GM12874 (cell line): ENCODE measurements around the gene TSSK6.

Experiments used
- CTCF ChIP-seq: IDR thresholded peaks from 2 replicates; pipeline ENCODE4 v1.5.1; 2011; ENCODE audit warnings: low read depth, mild to moderate bottlenecking, control low read depth, low read length, moderate library complexity; ENCODE audit not compliant: insufficient read depth

Gene TSSK6

DNA sequence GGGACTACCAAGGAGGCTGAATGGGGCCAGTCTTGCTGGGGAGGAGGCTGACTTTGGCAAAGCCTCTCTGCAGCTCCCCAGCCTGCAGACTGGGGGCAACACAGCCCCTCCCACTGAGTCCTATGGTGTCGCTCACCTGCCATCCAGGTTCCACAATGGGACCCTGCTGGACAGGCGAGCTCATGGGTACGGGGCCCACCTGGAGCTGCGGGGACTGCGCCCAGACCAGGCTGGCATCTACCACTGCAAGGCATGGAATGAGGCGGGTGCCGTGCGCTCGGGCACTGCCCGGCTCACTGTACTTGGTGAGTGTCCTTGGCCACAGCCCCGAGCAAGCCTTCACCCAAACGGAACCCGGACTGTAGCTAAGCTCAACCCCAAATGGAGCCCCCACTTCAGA is 27.8 kb upstream of the TSSK6 start:
- no peak for TF ChIP-seq CTCF

- no peak for TF ChIP-seq CTCF
Observed at GRCh38 chr19:19542507-19542906, 27.2 kb upstream of the TSSK6 start.

GRCh38 chr19:19541616-19542015 is 26.3 kb upstream of the TSSK6 start:
- no peak for TF ChIP-seq CTCF

GRCh38 chr19:19540715-19541515 is 25.6 kb upstream of the TSSK6 start:
- no peak for TF ChIP-seq CTCF

GRCh38 chr19:19540064-19540714 is 24.8 kb upstream of the TSSK6 start:
- no peak for TF ChIP-seq CTCF

DNA sequence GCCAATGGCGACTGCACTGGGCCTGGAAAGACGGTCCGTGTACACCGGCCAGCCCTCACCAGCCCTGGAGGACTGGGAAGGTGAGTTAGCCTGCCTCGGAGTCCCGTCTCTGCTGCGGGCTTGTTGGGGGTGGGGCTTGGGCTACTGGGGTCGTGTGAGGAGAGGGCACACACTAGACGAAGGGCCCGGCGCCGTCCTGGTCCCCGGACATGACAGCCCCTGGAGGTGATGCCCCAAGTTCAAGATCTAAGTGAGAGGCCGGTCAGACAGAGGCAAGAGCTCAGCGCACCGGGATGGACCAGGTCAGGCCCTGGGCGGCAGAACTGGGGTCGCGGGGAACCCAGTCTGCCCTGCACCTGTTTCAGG is 24.3 kb upstream of the TSSK6 start:
- no peak for TF ChIP-seq CTCF

DNA sequence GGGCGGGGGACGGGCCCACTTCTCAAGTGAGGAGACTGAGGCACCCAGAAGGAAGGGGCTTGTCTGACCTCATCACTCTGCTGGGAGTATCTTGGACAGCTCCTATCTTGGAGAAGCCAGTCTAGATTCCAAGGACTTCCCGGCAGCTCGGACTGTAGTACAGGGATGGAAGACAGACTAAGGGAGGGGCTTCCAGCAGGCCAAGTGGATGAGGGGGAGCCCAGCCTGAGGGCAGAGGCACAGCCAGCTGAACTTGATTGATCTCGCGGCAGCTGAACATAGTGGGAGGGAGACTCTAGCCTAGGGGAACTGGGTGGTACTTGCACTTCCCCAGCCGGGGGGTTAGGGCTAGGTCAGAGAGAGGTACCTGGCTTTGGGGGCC is 23.4 kb upstream of the TSSK6 start:
- TF ChIP-seq CTCF, result no peak
